Right lobe of liver (tissue), 6 donors: ENCODE measurements around the gene GALNT14. TPM values are rescaled to one million over a fixed set of nuclear protein-coding genes. Genes with fewer than 3 reads are reported as not detected.
A peak's percentile ranks its signal among the peaks of the same experiment; 100 is the strongest.

Experiments used
- ATAC-seq, 4 donors: fragments of 200-7000 bp; cut with Tn5 transposase; one replicate each; pipeline ENCODE4 v1.9.1; 2020; ENCODE audit warnings: mild to moderate bottlenecking in 4 of 4, moderate library complexity in 4 of 4
- DNase-seq, 3 donors: peaks; one replicate each; pipeline ENCODE4 v3.0.0-alpha.2; 2020
- H3K27ac ChIP-seq, 3 donors: fragments of 200-600 bp; one replicate each; pipeline ENCODE4 v1.8.0; 2022
- H3K27me3 ChIP-seq, 2 donors: fragments of 200-600 bp; one replicate each; pipeline ENCODE4 v1.8.0; 2022
- H3K36me3 ChIP-seq, 4 donors: fragments of 200-600 bp; sonication (generic) in 1 of 4; one replicate each; pipeline versions ENCODE4 v1.5.1 to v1.8.0; 2017 to 2022; ENCODE audit warnings: control low read depth in 1 of 4
- H3K4me1 ChIP-seq, 4 donors: fragments of 200-600 bp; sonication (generic) in 1 of 4; one replicate each; pipeline versions ENCODE4 v1.5.1 to v1.8.0; 2017 to 2022; ENCODE audit warnings: control low read depth in 1 of 4
- H3K4me3 ChIP-seq, 3 donors: fragments of 200-600 bp; one replicate each; pipeline ENCODE4 v1.8.0; 2022
- H3K9me3 ChIP-seq, 4 donors: fragments of 200-600 bp; sonication (generic) in 1 of 4; one replicate each; pipeline versions ENCODE4 v1.5.1 to v1.8.0; 2017 to 2022; ENCODE audit warnings: control low read depth in 1 of 4
- CTCF ChIP-seq, 4 donors: fragments of 200-600 bp in 3 of 4; fragments of 450-650 bp in 1 of 4; IDR thresholded peaks; one replicate each; pipeline versions ENCODE4 v1.5.1 to v1.8.0; 2016 to 2022; ENCODE audit warnings: antibody characterized with exemption in 4 of 4, mild to moderate bottlenecking in 2 of 4
- POLR2A ChIP-seq: fragments of 450-650 bp; IDR thresholded peaks from one replicate; pipeline ENCODE4 v1.6.1; 2017; ENCODE audit warnings: antibody characterized with exemption, mild to moderate bottlenecking
- WGBS: methylation state at CpG from one replicate; pipeline ENCODE4 v1.1.6; 2018; ENCODE audit warnings: low coverage, low lambda C conversion rate; ENCODE audit not compliant: insufficient coverage; ENCODE audit errors: missing lambda C conversion rate; 5-methylcytosine and 5-hydroxymethylcytosine counted together
- intact Hi-C, 2 donors: fragments of 100-400 bp; cut with DNase I; formaldehyde crosslinking; loops; one replicate each; pipeline versions ENCODE4 v1.11.2 to v1.14.1; 2022
- total RNA-seq, 6 experiments: library from RNA; depleted of rRNA in 2 of 6; stranded (reverse); fragments of >200 nt in 2 of 6; fragmentation: NEBNext Ultra II Directional in 3 of 6; extraction: Animal tissue kit (Norgen Biotek cat#: 25700) in 3 of 6; gene quantifications; one replicate each; pipeline versions ENCODE4 v1.1.0 to v1.2.4, GENCODE V29; 2016 to 2023
- donor health status: DM: no; HTN: yes; CAD: no.
- donor health status: DM: no; HTN: no; CAD: no.
- donor health status: DM: no; HTN: no; CAD: no.
- donor health status: DM: no; HTN: yes; CAD: no.
- donor health status: DM: no; HTN: yes; CAD: no.

Gene GALNT14
- total RNA-seq, 6 experiments from 2014 or later, result 0.37 to 2.8 (median 1.0) TPM

GRCh38 chr2:31008561-31009114, 129.6 kb downstream of the GALNT14 start:
- WGBS, result 38% methylated on average over 11 of the region's 12 CpGs
- intact Hi-C loops, result no loop called here
- ATAC-seq, result peak; percentile 22 to 51 (median 42)

GRCh38 chr2:31004257-31004656, 134.0 kb downstream of the GALNT14 start:
- Histone ChIP-seq H3K27me3 (no peaks in the 10 kb centered on the region), H3K4me1 (no peaks in the 10 kb centered on the region), H3K36me3 (no peaks in the 10 kb centered on the region), H3K27ac (no peak overlapping the region), H3K4me3 (no peak overlapping the region), H3K9me3 (no peaks in the 10 kb centered on the region)
- no peak for TF ChIP-seq POLR2A
- no peak for TF ChIP-seq CTCF (IDR thresholded peaks at IDR 0.05)
- intact Hi-C loops, result no loop called here
- DNase-seq (no peak), ATAC-seq (peak in 1 of 4 donors; percentile 12)

More at GRCh38 chr2:31008561-31009114, 129.6 kb downstream of the GALNT14 start:
- no peaks in the 10 kb centered on the region for H3K4me1 ChIP-seq
- TF ChIP-seq CTCF (IDR thresholded peaks at IDR 0.05), result no peak
- no peak for TF ChIP-seq POLR2A
- H3K9me3 ChIP-seq, result no peaks in the 10 kb centered on the region
- H3K27me3 ChIP-seq, result no peaks in the 10 kb centered on the region
- no peak overlapping the region for H3K4me3 ChIP-seq
- DNase-seq, result no peak
- H3K27ac ChIP-seq, result no peak overlapping the region
- H3K36me3 ChIP-seq, result no peaks in the 10 kb centered on the region

GRCh38 chr2:31003749-31004148, 134.5 kb downstream of the GALNT14 start:
- DNase-seq, result no peak

GRCh38 chr2:31002537-31003150, 135.6 kb downstream of the GALNT14 start:
- Histone ChIP-seq H3K4me1 (no peaks in the 10 kb centered on the region), H3K27ac (no peak overlapping the region), H3K27me3 (no peaks in the 10 kb centered on the region), H3K9me3 (no peaks in the 10 kb centered on the region), H3K36me3 (no peaks in the 10 kb centered on the region), H3K4me3 (no peak overlapping the region)
- DNase-seq (no peak), ATAC-seq (no peak)
- WGBS, result 56% methylated on average over 4 of the region's 4 CpGs
- no peak for TF ChIP-seq POLR2A
- no peak for TF ChIP-seq CTCF (IDR thresholded peaks at IDR 0.05)
- intact Hi-C loops, result no loop called here

More at GRCh38 chr2:31003749-31004148, 134.5 kb downstream of the GALNT14 start:
- H3K36me3 ChIP-seq, result no peaks in the 10 kb centered on the region
- WGBS, result 32% methylated on average over 8 of the region's 8 CpGs
- no peak overlapping the region for H3K27ac ChIP-seq
- intact Hi-C loops, result no loop called here
- no peaks in the 10 kb centered on the region for H3K9me3 ChIP-seq
- no peaks in the 10 kb centered on the region for H3K27me3 ChIP-seq
- H3K4me3 ChIP-seq, result no peak overlapping the region
- TF ChIP-seq CTCF (IDR thresholded peaks at IDR 0.05), result no peak
- no peak for TF ChIP-seq POLR2A
- peak; percentile 35 to 62 (median 48) for ATAC-seq
- H3K4me1 ChIP-seq, result no peaks in the 10 kb centered on the region
